GM08714 (cell line): Measurements from ENCODE around the gene TPCN2.
"Not testable (repeated sequence)": the region's sequence is repeated elsewhere in the genome, so short reads cannot be mapped to it uniquely, and the experiment has no call there.

Source experiments
- H3K4me3 ChIP-seq: fragments of 200-500 bp; sonication (Bioruptor generic); 2 replicates; pipeline ENCODE4 v1.5.1; 2014; ENCODE audit warnings: mild to moderate bottlenecking, low read length, inconsistent platforms
- ZNF274 ChIP-seq: IDR thresholded peaks from 2 replicates; pipeline ENCODE4 v1.6.1; 2012; ENCODE audit warnings: mild to moderate bottlenecking, low read depth, low read length

The TPCN2 gene

DNA sequence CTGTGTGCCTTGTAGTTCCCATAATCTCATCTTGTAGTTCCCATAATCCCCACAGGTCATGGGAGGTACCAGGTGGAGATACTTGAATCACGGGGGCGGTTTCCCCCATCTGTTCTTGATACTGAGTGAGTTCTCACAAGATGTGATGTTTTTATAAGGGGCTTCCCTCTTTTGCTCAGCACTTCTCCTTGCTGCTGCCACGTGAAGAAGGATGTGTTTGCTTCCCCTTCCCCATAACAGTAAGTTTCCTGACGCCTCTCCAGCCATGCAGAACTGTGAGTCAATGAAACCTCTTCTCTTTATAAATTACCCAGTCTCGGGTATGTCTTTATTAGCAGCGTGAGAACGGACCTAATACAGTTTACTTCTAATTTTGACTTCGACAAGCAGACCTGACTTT lies 93.0 kb downstream of the TPCN2 start:
- no peak overlapping the region for H3K4me3 ChIP-seq
- no peak for TF ChIP-seq ZNF274

DNA sequence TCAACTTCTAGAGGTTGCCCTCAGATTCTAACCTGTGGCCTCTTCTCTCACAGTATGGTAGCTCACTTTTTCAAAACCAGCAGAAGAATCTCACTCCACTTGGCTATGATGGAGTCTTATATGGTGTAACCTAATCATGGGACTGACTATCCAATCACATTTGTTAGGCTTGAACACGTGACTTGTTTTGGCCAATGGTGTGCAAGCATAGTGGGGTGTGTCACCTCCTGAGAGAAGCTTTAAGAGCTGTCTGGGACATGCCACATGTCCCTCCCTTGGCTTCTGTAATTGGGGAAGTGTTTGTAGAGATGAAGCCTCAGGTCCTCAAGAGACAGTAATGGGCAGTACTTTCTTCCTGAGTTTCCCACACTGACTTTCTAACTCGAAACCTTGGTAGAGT lies 94.2 kb downstream of the TPCN2 start:
- no peak for TF ChIP-seq ZNF274
- H3K4me3 ChIP-seq, result no peak overlapping the region

DNA sequence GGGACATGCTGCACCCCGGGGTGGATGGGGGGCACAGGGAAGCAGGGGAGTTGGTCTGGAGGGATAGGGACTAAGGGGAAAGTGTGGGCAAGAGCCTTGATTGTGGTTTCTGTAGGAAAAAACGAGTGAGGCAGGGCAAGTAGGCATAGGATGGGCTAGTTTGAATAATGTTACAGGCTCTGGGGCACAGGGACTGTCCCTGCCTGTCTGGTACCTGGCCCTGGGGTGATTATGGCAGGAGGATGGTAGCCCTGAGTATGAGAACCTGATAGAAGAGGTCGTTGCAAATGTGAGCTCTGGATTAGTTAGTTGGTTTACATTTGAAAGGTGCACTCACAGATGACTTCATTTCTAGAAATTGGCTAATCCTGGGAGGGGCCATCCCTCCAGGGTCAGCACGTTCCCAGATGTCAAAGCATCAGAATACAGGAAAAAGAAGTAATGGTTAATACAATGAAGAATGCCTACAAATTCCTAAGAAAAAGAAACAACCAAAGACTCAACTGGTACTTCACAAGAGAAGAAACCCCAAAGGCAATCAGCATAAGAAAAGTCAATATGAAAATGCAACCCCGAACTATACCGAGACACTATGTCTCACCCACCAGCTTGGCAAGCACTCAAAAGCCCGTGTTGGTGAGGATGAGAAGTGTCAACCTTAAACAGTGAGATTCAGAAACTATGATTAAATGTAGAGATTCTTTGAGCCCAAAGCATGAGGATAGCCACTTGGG lies 95.8 kb downstream of the TPCN2 start:
- no peak for TF ChIP-seq ZNF274
- H3K4me3 ChIP-seq, result no peak overlapping the region

DNA sequence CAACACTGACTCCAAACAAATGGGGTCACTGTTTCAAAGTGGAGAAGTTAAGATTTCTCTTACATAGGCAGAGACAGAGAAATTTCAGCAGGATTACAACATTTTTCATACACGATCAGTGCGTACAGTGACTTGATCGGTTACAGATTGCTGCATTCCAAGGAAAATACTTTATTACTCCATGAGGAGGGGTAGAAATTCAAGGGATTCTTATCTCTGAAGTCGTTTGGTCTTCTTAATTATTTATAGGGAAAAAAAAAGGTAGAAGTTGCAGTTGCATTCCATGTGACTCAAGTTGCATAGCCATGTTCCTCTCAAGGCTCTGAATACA lies 96.3 kb downstream of the TPCN2 start:
- no peak overlapping the region for H3K4me3 ChIP-seq
- no peak for TF ChIP-seq ZNF274

DNA sequence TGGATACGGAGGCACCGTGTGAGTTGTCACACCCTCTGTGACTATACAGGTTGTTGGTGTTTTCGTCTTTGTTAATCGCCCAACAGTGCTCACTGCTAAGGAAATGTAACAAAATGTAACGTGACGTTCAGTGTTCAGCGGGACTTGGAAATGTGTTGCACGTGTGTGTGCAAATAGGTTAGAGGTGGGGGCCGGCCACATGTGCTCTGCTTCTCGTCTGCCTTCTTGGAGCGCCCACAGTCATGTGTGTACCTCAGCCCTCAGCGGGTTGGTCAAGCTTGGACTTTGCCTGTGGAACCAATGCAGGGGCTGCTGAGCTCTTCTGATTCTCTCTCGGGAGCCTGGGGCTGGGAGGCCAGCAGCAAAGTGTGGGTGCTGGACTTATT lies 99.6 kb downstream of the TPCN2 start:
- H3K4me3 ChIP-seq, result no peak overlapping the region
- no peak for TF ChIP-seq ZNF274

DNA sequence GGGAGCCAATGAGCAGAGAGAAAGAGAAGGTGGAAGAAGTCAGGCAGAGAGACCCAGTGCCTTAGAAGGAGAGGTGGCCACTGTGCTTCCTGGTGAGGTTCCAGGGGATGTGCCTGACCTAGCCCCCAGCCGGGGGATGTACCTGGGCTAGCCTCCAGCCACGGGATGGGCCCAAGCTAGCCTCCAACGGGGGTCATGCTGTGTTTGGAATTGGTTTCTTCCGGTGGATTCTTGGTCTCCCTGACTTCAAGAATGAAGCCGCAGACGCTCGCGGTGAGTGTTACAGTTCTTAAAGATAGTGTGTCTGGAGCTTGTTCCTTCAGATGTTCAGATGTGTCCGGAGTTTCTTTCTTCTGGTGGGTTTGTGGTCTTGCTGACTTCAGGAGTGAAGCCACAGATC lies 100.1 kb downstream of the TPCN2 start:
- no peak overlapping the region for H3K4me3 ChIP-seq
- TF ChIP-seq ZNF274, result no peak

DNA sequence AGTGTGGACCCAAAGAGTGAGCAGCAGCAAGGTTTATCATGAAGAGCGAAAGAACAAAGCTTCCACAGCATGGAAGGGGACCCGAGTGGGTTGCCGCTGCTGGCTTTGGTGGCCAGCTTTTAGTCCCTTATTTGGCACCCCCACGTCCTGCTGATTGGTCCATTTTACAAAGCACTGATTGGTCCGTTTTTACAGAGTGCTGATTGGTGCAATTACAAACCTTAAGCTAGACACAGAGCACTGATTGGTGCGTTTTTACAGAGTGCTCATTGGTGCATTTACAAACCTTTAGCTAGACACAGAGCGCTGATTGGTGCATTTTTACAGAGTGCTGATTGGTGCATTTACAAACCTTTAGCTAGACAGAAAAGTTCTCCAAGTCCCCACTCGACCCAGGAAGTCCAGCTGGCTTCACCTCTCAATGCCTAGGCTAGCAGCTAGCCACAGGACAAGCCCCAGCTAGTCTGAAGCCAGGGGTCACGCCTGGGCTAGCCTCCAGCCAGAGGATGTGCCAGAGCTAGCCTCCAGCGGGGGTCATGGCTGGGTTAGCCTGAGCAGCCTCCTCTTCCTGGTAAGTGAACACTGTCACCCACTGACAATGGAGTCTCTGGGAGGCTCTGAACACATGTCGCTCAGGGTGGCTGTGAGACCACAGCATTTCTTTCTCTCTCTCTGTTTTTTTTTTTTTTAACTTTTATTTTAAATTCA lies 100.8 kb downstream of the TPCN2 start:
- not testable (repeated sequence) for H3K4me3 ChIP-seq

DNA sequence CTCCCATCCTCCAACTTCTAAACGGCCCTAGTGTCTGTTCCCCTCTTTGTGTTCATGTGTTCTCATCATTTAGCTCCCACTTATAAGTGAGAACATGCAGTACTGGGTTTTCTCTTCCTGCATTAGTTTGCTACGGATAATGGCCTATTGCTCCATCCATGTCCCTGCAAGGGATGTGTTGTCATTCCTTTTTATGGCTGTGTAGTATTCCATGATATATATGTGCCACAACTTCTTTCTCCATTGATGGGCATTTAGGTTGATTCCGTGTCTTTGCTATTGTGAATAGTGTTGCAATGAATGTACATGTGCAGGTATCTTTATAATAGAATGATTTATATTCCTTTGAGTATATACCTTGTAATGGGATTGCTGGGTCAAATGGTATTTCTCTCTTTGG lies 101.4 kb downstream of the TPCN2 start:
- no peak for TF ChIP-seq ZNF274
- H3K4me3 ChIP-seq, result no peak overlapping the region

DNA sequence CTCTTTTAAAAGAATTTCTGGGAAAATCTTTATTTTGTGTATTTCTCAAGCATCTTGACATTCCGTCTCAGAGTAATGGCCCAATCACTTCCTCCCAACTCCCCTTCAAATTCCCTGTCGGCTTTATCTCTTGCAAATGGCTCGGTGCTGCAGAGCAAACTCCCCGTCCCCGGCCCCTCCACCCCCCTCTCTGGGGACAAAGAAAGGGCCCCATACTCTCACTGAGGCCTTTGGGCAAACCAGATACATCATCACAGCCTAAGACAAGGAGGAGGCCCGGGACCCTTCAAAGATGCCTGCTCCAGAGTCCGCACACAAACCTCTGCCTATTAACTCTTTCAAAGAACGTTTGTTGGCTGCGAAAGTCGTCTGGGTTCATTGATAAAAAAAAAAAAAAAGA lies 103.1 kb downstream of the TPCN2 start:
- TF ChIP-seq ZNF274, result no peak

DNA sequence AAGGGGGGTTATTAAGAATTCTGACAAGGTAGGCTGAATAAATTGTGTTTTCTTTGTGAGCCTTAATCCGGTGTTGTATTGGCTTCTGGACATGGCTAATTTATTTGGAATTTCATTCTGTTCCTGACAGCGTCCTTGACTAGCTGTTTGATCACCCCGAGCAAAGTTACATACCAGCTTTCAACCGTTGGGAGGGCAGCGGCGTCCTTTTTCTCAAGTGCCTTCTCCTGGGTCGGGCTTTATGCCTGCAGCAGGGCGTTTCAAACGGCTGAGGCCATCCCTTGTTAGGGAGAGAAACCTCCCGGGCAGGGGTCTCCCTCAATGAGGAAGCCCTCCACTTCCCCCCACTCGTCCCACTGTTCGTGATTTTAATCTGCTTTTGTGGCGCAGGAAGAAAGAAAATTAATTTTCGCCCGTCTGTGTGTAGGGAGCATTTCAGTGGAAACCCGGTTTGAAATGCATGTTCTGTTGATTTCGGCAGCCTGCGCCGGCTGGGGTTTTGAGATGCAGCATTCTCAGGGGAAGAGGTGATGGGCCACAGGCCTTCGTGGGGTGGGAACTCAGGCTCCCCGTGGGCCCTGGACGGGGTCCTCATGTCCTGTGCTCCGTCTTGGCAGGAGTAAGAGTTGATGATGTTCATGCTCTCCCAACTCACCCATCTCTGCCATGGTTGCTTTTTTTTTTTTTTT lies 104.1 kb downstream of the TPCN2 start:
- TF ChIP-seq ZNF274, result no peak
- no peak overlapping the region for H3K4me3 ChIP-seq

More for the DNA sequence above, 103.1 kb downstream of the TPCN2 start:
- H3K4me3 ChIP-seq, result no peak overlapping the region

DNA sequence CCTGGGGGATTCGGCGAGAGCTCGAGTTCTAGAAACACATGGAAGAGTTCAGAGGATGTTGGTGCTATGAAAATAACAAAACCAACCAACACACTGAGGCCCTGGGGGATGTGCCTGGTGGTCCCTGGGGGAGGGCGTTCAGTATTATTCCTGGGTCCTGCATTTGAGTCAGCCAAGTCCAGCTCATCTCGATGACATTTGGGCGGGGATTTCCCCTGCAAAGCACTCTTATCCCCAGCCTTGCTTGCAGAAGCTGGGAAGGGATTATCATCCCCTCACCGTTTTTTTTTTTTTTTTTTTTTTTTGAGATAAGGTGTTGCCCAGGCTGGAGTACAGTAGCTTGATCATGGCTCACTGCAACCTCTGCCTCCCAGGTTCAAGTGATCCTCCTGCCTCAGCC lies 104.9 kb downstream of the TPCN2 start:
- TF ChIP-seq ZNF274, result no peak
- no peak overlapping the region for H3K4me3 ChIP-seq

DNA sequence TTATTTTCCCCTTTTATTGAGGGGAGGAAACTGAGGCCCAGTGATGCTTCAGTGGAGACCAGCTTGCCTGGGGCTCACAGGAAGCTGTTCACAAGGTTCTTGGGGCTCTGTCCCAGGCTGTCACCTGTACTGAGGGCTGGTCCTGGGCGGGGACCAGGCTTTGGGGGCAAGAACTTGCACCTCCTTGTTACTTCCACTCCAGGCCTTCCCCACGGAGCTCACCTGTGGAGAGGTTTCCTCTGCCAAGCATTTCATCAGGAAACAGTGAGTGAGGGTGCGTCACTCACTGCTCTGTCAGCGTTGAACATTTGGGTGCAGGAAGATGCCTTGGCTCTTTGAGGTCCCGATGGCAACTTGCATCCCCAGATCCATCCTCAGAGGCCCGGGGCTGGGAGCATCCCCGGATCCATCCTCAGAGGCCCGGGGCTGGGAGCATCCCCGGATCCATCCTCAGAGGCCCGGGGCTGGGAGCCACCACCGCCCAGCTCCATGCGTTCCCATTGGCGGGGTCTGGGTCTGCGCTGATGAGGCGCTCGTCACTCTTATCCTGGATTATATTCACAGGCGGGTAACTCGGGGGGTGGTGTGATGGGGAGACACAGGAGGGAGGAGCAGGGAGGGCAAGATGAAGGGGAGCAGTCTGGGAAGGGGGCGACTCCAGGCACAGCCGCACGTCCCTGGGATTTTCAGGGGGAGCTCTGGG lies 105.6 kb downstream of the TPCN2 start:
- H3K4me3 ChIP-seq, result no peak overlapping the region
- TF ChIP-seq ZNF274, result no peak

DNA sequence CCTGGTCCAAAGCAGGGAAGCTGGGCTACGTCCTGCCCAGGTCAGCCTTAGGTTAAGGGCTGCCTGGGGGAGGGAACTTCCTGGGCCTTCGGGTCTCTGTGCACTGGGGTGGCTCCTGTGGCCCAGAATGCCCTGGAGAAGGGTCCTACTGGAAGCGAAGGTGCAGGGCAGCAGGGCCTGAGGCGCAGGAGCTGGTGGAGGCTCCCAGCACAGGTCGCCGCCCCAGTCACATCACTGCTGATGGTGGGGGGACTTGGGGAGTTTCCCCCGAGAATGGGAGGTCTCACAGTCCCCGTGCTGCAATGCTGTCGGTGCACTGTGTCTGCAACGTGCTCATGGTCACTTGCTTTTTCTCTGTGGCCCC lies 106.2 kb downstream of the TPCN2 start:
- no peak for TF ChIP-seq ZNF274

DNA sequence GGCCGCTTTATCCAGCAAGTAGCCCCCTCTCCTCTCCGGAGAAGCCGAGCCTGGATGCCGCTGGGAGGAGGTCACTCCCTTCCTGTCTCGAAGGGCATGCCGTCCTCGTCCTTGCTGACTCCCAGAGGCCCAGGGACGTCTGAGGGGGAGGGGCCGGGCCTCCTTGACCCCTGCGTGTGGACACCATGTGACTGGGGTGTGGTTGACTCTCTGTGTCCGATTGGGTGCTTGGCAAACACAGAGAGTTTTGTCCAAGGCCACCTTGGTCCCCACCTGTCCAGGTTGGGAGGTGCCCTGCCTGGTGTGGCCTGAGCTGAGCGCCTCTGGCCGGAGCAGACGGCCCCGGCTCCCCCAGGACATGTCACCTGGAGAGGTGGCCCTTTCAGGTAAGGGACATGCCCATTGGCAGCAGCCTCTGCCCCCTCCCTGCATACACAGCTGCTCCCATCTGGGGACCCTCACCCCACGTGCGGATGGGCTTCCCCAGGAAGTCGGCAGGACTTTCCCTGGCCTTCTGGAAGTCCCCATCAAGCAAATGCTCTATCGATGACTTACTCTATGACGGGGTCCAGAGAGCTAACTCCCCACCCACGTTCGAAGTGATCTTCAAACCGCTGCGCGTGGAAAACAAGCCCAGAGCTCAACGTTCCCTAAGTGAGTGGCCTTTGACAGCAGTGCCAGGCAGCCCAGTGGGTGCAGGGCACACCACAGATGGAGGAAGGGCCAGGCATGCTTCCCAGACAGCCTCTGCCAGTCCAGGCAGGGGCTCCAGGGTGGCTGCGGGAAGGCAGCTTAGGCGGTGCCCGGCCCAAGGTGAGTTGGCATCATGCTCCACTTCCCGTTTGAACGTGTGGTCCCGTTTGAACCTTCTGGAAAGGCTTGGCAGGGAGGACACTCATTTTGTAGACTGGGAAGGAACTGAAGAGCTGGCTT lies 106.8 kb downstream of the TPCN2 start, which contains the start of gene SMIM38:
SMIM38 (plus strand) TSS at position 634 of the 933 bp plus-strand sequence. CDS start 1,912 bp downstream, outside the sequence.
- H3K4me3 ChIP-seq, result no peak within 1 kb of the TSS
- no peak for TF ChIP-seq ZNF274

More for the DNA sequence above, 106.2 kb downstream of the TPCN2 start:
- no peak overlapping the region for H3K4me3 ChIP-seq
